Fibroblast of lung (primary cell): Measurements from ENCODE around the gene IER3IP1.

Source experiments
- EZH2 ChIP-seq: IDR thresholded peaks from 2 replicates; pipeline ENCODE4 v1.5.1; 2012; ENCODE audit warnings: low read length, control low read depth, mild to moderate bottlenecking; ENCODE audit errors: missing control alignments
- TF ChIP-seq, protein P1 (sequence below), 2 donors: IDR thresholded peaks in 1 of 2; conservative IDR thresholded peaks in 1 of 2; 1 replicate in 1 of 2; 2 replicates in 1 of 2; pipeline ENCODE4 v1.5.1; 2011 to 2012; ENCODE audit warnings: low read length in 2 of 2, control low read depth in 1 of 2, inconsistent platforms in 1 of 2, low read depth in 1 of 2, mild to moderate bottlenecking in 1 of 2

DNA sequence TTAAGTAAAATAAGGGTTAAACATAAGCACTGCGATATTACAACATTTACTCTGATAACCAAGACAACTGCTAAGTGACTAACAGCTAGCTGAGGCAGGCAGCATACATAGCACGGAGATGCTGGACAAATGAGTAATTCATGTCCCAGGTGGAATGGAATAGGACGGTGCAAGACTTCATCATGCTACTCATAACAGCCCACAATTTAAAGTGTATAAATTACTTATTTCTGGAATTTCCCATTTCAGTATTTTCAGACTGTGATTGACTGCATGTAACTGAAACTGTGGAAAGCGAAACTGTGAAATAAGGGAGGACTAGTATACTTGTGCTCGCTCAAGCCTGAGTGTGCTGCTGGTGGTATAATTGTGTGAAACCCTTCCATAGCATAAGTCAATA is 12.9 kb downstream of the IER3IP1 start:
- no peak for TF ChIP-seq EZH2
- TF ChIP-seq, protein P1, sequence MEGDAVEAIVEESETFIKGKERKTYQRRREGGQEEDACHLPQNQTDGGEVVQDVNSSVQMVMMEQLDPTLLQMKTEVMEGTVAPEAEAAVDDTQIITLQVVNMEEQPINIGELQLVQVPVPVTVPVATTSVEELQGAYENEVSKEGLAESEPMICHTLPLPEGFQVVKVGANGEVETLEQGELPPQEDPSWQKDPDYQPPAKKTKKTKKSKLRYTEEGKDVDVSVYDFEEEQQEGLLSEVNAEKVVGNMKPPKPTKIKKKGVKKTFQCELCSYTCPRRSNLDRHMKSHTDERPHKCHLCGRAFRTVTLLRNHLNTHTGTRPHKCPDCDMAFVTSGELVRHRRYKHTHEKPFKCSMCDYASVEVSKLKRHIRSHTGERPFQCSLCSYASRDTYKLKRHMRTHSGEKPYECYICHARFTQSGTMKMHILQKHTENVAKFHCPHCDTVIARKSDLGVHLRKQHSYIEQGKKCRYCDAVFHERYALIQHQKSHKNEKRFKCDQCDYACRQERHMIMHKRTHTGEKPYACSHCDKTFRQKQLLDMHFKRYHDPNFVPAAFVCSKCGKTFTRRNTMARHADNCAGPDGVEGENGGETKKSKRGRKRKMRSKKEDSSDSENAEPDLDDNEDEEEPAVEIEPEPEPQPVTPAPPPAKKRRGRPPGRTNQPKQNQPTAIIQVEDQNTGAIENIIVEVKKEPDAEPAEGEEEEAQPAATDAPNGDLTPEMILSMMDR (conservative IDR thresholded peaks at IDR 0.05 in 1 of 2, IDR thresholded peaks at IDR 0.05 in 1 of 2; ENCODE audit: low read depth in 1 of 2, low read length in 2 of 2): no peak
